Stimulated activated naive CD4-positive, alpha-beta T cell treated with Interleukin-2 at 50 U/mL for 16 hours (primary cell): ENCODE data around the gene QSOX1.
"Not testable (repeated sequence)": the region's sequence is repeated elsewhere in the genome, so short reads cannot be mapped to it uniquely, and the experiment has no call there.

Experiments
- DNase-seq: peaks from one replicate; lab custom pipeline; 2025; lab: John Stamatoyannopoulos, UW

The QSOX1 gene

GRCh38 chr1:180154325-180155181 is at the start of gene QSOX1:
QSOX1 (plus strand) TSS chr1:180154869; CDS start chr1:180154908, 39 bp downstream.
- DNase-seq, result peak; percentile 88

GRCh38 chr1:180112091-180112490 is 42.6 kb upstream of the QSOX1 start:
- no peak for DNase-seq

- DNase-seq, result no peak
Observed at GRCh38 chr1:180112984-180113647, 41.6 kb upstream of the QSOX1 start.

GRCh38 chr1:180114396-180114945 is 40.2 kb upstream of the QSOX1 start:
- no peak for DNase-seq

- DNase-seq, result no peak
Observed at GRCh38 chr1:180116964-180117763, 37.5 kb upstream of the QSOX1 start.

GRCh38 chr1:180117764-180118116 is 36.9 kb upstream of the QSOX1 start:
- no peak for DNase-seq

GRCh38 chr1:180119837-180120236 is 34.8 kb upstream of the QSOX1 start:
- no peak for DNase-seq

GRCh38 chr1:180123463-180123936 is 31.2 kb upstream of the QSOX1 start:
- no peak for DNase-seq

GRCh38 chr1:180130651-180131050 is 24.0 kb upstream of the QSOX1 start:
- DNase-seq, result no peak

- DNase-seq, result no peak
Observed at GRCh38 chr1:180131510-180131909, 23.2 kb upstream of the QSOX1 start.

- no peak for DNase-seq
Observed at GRCh38 chr1:180133193-180133592, 21.5 kb upstream of the QSOX1 start.

GRCh38 chr1:180133688-180134087 is 21.0 kb upstream of the QSOX1 start:
- DNase-seq, result not testable (repeated sequence)

GRCh38 chr1:180135535-180135934 is 19.1 kb upstream of the QSOX1 start:
- no peak for DNase-seq

GRCh38 chr1:180136331-180136967 is 18.2 kb upstream of the QSOX1 start:
- no peak for DNase-seq

- no peak for DNase-seq
Observed at GRCh38 chr1:180136968-180137356, 17.7 kb upstream of the QSOX1 start.

- no peak for DNase-seq
Observed at GRCh38 chr1:180137776-180138175, 16.9 kb upstream of the QSOX1 start.

GRCh38 chr1:180141381-180141934 is 13.2 kb upstream of the QSOX1 start:
- DNase-seq, result no peak

- DNase-seq, result no peak
Observed at GRCh38 chr1:180143359-180143758, 11.3 kb upstream of the QSOX1 start.

GRCh38 chr1:180144659-180145357 is 9.9 kb upstream of the QSOX1 start:
- no peak for DNase-seq

- DNase-seq, result no peak
Observed at GRCh38 chr1:180145446-180145845, 9.2 kb upstream of the QSOX1 start.

GRCh38 chr1:180150982-180151381 is 3.7 kb upstream of the QSOX1 start:
- no peak for DNase-seq
